Subcutaneous abdominal adipose tissue (tissue), 5 donors: Measurements from ENCODE around the gene ZNF511.

ENCODE experiments used
- H3K27ac ChIP-seq: one replicate; pipeline ENCODE4 v1.7.0; 2013; ENCODE audit warnings: low read depth, mild to moderate bottlenecking, inconsistent platforms, low read length, moderate library complexity
- H3K27me3 ChIP-seq, 5 donors: one replicate each; pipeline ENCODE4 v1.7.0; 2013; ENCODE audit warnings: low read length in 5 of 5, inconsistent platforms in 1 of 5; ENCODE audit not compliant: control insufficient read depth in 5 of 5, insufficient read depth in 4 of 5
- H3K36me3 ChIP-seq, 5 donors: one replicate each; pipeline ENCODE4 v1.7.0; 2013; ENCODE audit warnings: low read length in 5 of 5; ENCODE audit not compliant: control insufficient read depth in 5 of 5, insufficient read depth in 5 of 5
- H3K4me1 ChIP-seq, 5 donors: one replicate each; pipeline ENCODE4 v1.7.0; 2013; ENCODE audit warnings: low read length in 5 of 5, mild to moderate bottlenecking in 3 of 5, moderate library complexity in 1 of 5; ENCODE audit not compliant: control insufficient read depth in 5 of 5, insufficient read depth in 5 of 5
- H3K4me3 ChIP-seq, 5 donors: one replicate each; pipeline ENCODE4 v1.7.0; 2013; ENCODE audit warnings: low read length in 5 of 5, low read depth in 1 of 5
- H3K9ac ChIP-seq, 5 donors: one replicate each; pipeline ENCODE4 v1.7.0; 2013; ENCODE audit warnings: low read length in 5 of 5, mild to moderate bottlenecking in 4 of 5, moderate library complexity in 3 of 5
- H3K9me3 ChIP-seq, 5 donors: one replicate each; pipeline ENCODE4 v1.7.0; 2013; ENCODE audit warnings: low read length in 5 of 5; ENCODE audit not compliant: control insufficient read depth in 5 of 5
- donor health status: healthy.
- donor health status: healthy.
- donor health status: healthy.
- donor health status: healthy.
- donor health status: healthy.

Gene ZNF511

DNA sequence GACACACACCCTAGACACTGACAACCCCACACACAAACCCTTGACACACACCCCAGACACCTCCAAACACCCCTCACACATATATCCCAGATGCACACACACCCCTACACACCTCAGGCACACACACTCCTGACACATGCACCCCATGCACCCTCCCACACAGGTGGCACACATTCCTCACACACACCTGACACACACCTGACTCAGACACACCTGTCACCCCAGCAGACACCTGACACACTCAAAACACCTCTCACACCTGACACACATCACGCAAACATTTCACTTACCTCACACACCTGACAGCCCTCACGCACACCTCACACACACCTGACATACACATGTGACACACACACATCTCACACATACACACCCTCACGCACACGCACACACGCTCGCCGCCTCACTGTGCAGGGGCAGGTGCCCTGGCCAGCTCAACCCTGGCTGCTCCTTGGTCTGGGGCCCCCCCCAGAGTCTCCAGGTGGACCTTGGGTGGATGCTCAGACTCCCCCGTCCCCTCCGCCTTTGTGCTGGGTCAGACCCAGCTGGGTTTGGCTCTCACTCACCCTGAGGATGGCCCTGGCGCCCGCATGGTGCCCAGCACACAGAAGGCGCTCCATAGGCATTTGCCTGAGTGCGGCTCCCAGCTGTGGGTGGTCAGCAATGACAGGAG lies 31.1 kb downstream of the ZNF511 start:
- H3K36me3 ChIP-seq = no peaks in the 10 kb centered on the region
- H3K9me3 ChIP-seq = no peaks in the 10 kb centered on the region
- H3K9ac ChIP-seq = no peak overlapping the region
- no peak overlapping the region for H3K4me3 ChIP-seq
- H3K4me1 ChIP-seq = peaks cover 0 to 22% (median 13%) of the 10 kb centered on the region in 5 donors
- H3K27me3 ChIP-seq = peaks cover 21 to 71% (median 55%) of the 10 kb centered on the region in 5 donors
- H3K27ac ChIP-seq = no peak overlapping the region

DNA sequence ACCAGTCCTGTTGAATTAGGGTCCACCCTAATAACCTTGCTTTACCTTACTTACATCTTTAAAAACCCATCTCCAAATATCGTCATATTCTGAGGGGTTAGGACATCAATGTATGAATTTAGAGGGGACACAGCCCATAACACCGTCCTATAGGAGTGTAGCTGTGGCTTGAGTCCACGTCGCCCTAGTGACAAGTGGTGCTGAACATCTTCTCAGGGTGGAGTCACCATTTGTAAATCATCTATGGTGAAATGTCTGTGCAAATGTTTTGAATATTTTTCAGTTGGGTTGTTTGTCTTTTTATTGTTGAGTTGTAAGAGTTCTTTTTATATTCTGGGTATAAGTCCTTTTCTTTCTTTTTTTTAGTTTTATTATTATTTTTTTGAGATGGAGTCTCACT lies 33.3 kb downstream of the ZNF511 start:
- no peaks in the 10 kb centered on the region for H3K9me3 ChIP-seq
- no peak overlapping the region for H3K4me3 ChIP-seq
- peaks cover 0 to 2% (median under 1%) of the 10 kb centered on the region in 5 donors for H3K4me1 ChIP-seq
- H3K9ac ChIP-seq = no peak overlapping the region
- H3K36me3 ChIP-seq = no peaks in the 10 kb centered on the region
- peaks cover 11 to 66% (median 45%) of the 10 kb centered on the region in 5 donors for H3K27me3 ChIP-seq
- H3K27ac ChIP-seq = no peak overlapping the region

DNA sequence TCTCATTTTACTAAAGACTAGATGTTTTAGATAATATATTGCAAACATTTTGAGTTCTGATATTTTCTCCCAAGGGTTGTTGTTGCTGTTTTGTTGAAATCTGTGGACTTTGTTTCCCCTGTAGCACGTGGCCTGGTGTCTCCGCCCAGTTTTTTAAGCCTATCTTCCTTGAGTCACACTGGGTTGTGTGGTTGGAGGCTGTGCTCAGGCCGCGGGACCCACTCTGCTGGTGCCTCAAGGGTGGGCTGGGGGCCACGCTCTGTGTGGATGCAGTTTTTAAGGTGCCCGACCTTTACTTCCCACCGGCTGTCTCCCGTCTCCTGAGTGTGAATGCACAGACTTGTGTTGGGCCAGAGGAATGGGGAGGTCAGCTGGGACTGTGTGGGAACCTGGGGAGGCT lies 34.2 kb downstream of the ZNF511 start:
- H3K27ac ChIP-seq = no peak overlapping the region
- peaks cover 5 to 65% (median 38%) of the 10 kb centered on the region in 5 donors for H3K27me3 ChIP-seq
- H3K9ac ChIP-seq = no peak overlapping the region
- no peak overlapping the region for H3K4me3 ChIP-seq
- H3K4me1 ChIP-seq = peaks cover 0 to 6% (median 3%) of the 10 kb centered on the region in 5 donors
- H3K36me3 ChIP-seq = no peaks in the 10 kb centered on the region
- no peaks in the 10 kb centered on the region for H3K9me3 ChIP-seq

- Histone ChIP-seq H3K27me3 (peaks cover 5 to 62% (median 34%) of the 10 kb centered on the region in 5 donors), H3K4me3 (no peak overlapping the region), H3K9ac (no peak overlapping the region), H3K4me1 (peaks cover 0 to 6% (median 3%) of the 10 kb centered on the region in 5 donors), H3K27ac (no peak overlapping the region), H3K36me3 (no peaks in the 10 kb centered on the region), H3K9me3 (no peaks in the 10 kb centered on the region)
These were observed 34.8 kb downstream of the ZNF511 start for GRCh38 chr10:133343558-133343957.

- no peaks in the 10 kb centered on the region for H3K36me3 ChIP-seq
- peaks cover 0 to 6% (median 3%) of the 10 kb centered on the region in 5 donors for H3K4me1 ChIP-seq
- peaks cover 5 to 60% (median 31%) of the 10 kb centered on the region in 5 donors for H3K27me3 ChIP-seq
- no peak overlapping the region for H3K9ac ChIP-seq
- H3K27ac ChIP-seq = no peak overlapping the region
- H3K9me3 ChIP-seq = no peaks in the 10 kb centered on the region
- no peak overlapping the region for H3K4me3 ChIP-seq
These were observed 35.5 kb downstream of the ZNF511 start for GRCh38 chr10:133344236-133344635.

DNA sequence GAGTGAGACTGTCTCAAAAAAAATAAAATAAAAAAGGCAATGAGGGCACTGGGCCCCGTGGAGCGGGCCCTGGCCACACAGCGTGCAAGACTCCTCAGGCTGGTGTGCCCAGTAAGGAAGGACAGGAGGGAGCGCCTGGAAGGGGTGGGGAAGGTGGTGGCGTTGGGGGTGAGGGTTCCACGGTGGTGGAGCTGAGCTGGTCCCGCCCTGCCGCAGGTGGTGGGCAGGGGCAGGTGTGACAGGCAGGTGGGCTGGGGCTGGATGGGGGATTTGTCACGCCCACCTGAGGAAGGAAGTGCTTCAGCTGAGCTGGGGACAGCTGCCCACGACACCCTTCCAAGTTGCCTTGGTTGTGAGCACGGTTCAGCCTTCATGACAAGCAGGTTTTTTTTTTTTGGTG lies 37.7 kb downstream of the ZNF511 start:
- Histone ChIP-seq H3K27ac (no peak overlapping the region), H3K9ac (no peak overlapping the region), H3K9me3 (no peaks in the 10 kb centered on the region), H3K4me1 (peaks cover 0 to 14% (median 4%) of the 10 kb centered on the region in 5 donors), H3K4me3 (no peak overlapping the region), H3K36me3 (no peaks in the 10 kb centered on the region), H3K27me3 (peaks cover 11 to 62% (median 38%) of the 10 kb centered on the region in 5 donors)

DNA sequence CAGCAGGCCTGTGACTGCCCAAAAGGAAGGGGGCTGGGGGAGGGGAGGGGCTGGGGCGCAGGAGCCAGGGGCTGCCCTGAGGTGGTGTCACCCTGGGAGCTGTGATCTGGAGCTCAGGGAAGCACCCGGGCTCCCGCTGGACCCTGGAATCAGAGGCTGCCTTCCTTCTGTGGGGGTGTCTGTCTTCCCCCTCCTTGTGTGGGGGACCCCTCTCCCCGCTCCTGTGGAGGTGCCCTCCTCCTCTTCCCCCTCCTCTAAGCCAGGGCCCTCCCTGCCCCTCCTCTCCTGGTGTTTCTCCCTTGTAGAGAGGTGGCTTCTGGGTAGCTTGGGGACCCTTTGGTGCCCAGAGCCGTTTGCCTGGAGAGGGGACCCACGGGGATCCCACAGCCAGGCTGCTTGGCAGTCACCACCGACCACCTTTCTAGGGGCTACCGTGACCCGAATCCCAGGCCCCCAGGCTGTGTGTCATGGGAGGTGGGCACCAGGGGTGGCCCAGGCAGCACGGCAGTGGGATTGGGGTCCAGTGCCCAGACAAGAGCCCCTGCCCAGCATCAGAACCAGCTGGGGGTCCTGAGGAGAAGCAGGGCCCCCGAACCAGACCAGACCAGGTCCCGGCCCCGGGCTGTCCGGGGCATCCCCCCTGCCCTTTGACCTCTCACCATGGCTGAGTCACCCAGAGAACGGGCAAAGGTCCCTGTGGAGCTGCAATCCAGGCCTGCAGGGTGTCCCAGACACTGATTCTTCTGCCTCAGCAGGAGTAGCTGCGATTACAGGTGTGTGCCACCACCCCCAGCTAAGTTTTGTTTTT lies 39.2 kb downstream of the ZNF511 start:
- no peak overlapping the region for H3K4me3 ChIP-seq
- no peak overlapping the region for H3K27ac ChIP-seq
- H3K4me1 ChIP-seq = peaks cover 0 to 14% (median 4%) of the 10 kb centered on the region in 5 donors
- no peaks in the 10 kb centered on the region for H3K36me3 ChIP-seq
- no peak overlapping the region for H3K9ac ChIP-seq
- H3K9me3 ChIP-seq = no peaks in the 10 kb centered on the region
- peaks cover 11 to 54% (median 40%) of the 10 kb centered on the region in 5 donors for H3K27me3 ChIP-seq

DNA sequence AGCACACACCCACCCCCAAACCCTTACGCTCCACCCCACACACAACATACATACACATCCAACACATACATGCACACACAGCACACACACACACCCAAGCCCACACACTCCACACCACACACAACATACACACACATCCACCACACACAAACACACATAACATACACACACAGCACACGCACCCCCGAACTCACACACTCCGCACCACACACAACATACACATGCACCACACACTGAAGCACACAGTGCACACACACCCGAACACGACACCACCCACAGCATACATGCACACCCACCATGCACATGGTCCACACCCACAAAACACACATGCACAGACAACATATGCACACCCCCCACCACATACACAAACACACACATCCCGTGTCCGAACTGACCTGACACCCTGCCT lies 40.5 kb downstream of the ZNF511 start:
- Histone ChIP-seq H3K9ac (no peak overlapping the region), H3K27ac (no peak overlapping the region), H3K27me3 (peaks cover 6 to 47% (median 33%) of the 10 kb centered on the region in 5 donors), H3K4me3 (no peak overlapping the region), H3K4me1 (peaks cover 0 to 14% (median 4%) of the 10 kb centered on the region in 5 donors), H3K36me3 (no peaks in the 10 kb centered on the region), H3K9me3 (no peaks in the 10 kb centered on the region)

GRCh38 chr10:133349577-133350011 lies 40.9 kb downstream of the ZNF511 start:
- peaks cover 0 to 14% (median 4%) of the 10 kb centered on the region in 5 donors for H3K4me1 ChIP-seq
- no peak overlapping the region for H3K4me3 ChIP-seq
- no peaks in the 10 kb centered on the region for H3K9me3 ChIP-seq
- H3K27ac ChIP-seq = no peak overlapping the region
- H3K36me3 ChIP-seq = peaks cover 0 to 3% (median 0%) of the 10 kb centered on the region in 5 donors
- peaks cover 6 to 45% (median 31%) of the 10 kb centered on the region in 5 donors for H3K27me3 ChIP-seq
- H3K9ac ChIP-seq = no peak overlapping the region
